Measurements from ENCODE around the gene KBTBD7.

DNA sequence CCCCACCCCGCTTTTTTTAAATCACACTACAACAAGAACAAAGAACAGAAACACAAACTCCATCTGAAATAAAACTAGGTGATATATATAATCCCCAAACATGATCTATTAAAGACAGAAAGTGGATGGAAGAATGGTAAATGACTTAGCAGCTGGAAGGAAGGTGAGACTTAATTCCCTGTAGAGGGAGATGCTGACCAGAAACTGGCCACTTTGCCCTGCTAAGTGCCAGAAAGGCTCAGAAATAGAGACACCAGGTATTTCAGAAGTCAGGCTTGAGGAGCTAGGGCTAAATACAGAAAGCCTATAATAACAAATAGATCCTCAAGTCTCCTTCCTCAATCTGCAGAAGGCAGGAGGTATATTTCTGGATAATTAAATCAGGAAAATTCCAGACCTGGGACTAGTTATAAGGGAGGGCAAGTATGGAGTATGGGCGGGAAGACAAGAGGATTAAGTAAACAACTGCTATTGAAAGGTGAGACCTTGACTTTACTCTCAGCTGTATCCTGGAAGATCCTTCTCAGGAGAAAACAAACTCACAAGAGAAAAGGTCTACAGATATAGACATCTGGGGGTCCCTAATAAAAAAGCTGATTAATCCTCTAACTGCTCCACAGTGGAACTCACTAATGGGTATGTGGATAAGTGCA lies 36.8 kb upstream of the KBTBD7 start:
- TF ChIP-seq POLR2A (IDR thresholded peaks at IDR 0.05), result no peak
- TF ChIP-seq, protein P1, sequence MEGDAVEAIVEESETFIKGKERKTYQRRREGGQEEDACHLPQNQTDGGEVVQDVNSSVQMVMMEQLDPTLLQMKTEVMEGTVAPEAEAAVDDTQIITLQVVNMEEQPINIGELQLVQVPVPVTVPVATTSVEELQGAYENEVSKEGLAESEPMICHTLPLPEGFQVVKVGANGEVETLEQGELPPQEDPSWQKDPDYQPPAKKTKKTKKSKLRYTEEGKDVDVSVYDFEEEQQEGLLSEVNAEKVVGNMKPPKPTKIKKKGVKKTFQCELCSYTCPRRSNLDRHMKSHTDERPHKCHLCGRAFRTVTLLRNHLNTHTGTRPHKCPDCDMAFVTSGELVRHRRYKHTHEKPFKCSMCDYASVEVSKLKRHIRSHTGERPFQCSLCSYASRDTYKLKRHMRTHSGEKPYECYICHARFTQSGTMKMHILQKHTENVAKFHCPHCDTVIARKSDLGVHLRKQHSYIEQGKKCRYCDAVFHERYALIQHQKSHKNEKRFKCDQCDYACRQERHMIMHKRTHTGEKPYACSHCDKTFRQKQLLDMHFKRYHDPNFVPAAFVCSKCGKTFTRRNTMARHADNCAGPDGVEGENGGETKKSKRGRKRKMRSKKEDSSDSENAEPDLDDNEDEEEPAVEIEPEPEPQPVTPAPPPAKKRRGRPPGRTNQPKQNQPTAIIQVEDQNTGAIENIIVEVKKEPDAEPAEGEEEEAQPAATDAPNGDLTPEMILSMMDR (IDR thresholded peaks at IDR 0.05), result no peak
